ENCODE data around the gene SLC25A12.
A peak's percentile ranks its signal among the peaks of the same experiment; 100 is the strongest.

The SLC25A12 gene

DNA sequence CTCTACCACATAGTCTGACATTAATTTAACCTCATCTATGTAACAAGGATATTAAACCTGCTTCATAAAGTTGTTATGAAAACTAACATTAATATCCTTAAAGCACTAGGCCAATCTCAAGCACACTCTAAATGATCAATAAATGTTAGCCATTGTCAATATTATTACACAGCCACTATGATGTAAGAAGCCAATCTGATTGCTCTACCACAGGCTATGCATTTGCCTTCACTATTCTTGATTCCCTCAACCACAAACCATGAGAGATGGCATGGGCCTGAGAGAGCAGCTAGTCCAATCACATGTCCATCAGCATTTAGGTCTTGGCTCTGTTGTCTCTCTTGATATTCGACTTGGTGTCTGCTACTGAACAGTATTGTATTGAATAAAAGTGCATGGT lies 4.2 kb downstream of the SLC25A12 start:
- DNase-seq (ENCODE audit: low read depth, low spot score), result no peak

DNA sequence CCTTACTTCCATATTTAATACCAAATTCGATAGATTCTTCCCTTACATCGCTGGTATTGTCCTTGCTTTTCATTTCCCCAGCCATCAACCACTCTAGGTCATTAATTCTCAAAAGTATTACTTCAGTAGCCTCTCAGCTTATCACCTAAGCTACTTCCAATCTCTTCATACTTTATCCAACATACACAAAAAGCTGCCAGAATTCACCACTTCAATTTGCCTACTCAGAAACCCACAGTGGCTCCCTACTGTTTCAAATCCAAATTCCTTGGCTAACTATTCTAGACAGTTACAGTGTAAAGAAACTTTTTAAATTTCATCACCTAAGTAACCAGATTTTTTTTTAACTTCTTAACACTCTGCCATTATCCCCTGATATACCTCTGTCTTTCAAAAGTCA lies 4.7 kb downstream of the SLC25A12 start:
- no peak for DNase-seq (ENCODE audit: low read depth, low spot score)

DNA sequence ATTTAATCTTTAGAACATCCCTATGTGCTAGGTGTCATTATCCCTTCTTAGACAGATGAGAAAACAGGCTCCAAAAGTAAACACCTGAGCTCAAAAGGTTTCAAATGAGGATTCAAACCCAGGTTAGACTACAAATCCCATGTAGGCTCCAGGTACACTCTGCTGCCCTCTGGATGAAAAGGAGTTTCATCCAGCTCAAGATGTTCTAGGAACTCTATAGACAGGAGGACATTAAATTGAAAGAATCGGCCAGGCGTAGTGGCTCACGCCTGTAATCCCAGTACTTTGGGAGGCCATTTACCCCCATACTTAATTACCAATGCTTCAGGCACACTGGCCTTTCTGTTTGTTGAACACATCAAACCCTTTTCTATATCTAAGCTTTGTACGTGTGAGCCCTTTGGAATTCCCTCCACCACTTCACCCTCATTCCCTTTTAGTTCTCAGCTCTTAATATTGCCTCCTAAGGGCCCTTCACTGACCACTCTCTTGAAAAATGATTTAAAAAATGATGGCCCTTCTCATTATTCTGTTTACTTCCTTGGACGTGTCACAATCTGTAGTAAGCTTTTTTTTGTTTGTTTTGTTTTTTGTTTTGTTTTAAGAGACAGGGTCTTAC lies 10.7 kb downstream of the SLC25A12 start:
- no peak for DNase-seq (ENCODE audit: low read depth, low spot score)

DNA sequence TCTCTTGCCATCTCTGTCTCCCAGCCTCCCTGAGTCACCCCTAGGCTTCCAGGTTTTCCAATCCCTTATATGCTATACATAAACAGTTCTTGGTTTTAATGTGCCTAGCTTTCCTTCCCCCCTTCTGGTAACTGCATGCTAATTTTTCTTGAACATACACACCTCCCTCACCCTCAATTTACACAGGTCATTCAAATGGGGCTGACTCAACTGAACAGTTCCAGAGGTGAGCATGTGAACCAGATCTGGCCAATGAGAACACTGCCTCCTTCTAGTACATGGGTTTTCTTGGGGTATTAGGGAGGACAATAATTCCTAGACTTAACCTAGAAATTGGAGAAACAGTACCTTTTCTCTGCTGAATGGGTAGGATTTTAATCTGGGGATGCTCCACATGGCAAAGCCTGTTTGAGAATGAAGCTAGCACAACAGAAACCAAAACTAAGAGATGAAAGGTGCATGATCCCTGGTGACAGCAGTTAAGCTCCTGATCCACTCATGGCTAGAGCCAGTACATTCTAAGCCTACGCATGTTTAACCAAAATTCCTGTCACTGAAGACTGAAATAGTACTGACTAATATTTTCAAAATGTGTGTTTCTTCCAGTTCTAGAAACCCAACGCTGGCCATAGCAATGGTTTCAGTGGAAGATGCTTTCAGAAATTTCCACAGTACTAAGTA lies 11.8 kb downstream of the SLC25A12 start:
- no peak for DNase-seq (ENCODE audit: low read depth, low spot score)

DNA sequence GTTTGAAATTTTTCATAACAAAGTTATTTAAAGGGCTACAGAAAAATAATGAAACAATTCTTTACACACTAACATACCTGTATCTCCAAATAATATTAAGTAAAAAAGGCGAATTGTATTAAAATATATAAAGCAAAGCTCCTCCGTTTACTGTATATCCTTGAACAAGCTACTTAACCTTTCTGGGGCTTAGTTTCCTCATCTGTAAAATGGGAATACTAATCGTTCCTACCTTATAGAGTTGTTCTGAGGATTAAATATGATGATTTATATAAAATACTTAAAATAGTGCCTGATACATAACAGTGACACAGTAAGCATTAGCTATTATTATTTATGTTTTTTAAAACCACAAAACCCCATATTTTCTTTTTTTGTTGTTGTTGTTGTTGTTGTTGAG lies 13.3 kb downstream of the SLC25A12 start:
- no peak for DNase-seq (ENCODE audit: low read depth, low spot score)

DNA sequence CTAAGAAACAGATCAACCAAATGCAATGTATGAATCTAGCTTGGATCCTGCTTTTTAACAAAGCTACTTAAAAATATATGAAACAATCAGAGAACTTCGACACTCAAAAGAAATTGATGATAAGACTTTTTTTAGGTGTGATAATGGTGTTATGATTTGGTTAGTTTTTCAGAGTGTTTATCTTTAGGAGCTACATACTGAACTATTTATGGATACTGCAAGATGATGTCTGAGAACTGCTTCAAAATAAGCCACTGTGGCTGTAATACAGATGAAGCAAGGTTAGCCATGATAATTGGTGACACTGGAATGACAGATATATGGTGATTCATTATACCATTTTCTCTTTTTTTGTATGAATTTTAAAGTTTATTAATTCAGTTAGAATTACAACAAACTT lies 14.2 kb downstream of the SLC25A12 start:
- DNase-seq (ENCODE audit: low read depth, low spot score), result no peak

DNA sequence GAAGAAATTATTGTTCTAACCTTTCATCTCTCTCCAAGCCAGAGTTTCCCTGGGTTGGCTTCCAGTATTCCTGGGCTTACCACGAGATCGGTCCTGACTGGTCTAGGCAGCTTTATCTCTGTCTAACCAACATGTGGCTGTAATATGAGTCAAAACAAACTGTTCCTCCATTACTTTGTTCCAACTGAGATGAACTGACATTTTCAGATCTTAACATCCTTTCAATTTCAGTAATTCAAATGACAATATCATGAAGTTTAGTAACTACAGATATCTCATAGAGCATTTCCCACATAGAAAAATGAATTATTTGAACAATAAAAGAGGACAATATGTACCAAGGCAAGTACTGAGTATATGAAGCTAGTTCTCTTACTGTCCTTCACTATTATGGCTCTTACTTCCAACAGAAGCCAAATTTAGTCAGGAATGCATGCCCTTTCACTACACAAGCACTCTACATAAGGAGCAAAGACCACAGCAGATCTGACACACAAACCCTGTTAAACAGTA lies 15.5 kb downstream of the SLC25A12 start:
- peak; percentile 57 for DNase-seq (ENCODE audit: low read depth, low spot score)

DNA sequence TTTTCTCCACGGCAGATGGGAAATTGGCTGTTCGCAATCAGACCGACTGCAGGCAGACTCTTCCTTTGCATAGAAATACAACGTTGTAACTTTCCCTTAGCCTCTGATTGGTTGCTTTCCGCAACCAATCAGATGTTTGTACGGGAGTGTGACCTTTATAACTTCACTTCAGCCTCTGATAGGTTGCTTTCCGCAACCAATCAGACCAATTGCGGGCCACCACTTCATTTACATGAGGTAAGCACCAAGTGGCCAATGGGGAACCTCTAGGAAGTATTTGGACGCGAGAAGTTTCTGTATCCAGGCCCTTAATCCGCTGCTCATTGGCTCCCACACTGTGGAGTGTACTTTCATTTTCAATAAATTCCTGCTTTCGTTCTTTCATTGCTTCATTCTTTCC lies 19.1 kb downstream of the SLC25A12 start:
- DNase-seq (ENCODE audit: low read depth, low spot score), result no peak

DNA sequence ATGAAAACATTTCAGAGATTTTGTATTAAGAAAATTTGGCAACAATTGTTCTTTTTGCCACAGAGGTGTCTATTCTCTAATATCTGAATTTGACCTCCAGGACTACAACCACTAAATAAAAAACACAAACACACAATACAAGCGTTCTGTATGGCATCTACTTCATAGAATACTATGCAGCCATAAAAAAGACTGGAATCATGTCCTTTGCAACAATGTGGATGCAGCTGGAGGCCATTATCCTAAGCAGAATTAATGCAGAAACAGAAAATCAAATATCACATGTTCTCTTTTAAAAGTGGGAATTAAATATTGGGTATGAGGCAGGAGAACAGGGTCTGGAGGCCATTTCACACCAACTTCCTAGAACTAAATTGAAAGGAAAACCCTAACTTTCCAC lies 19.5 kb downstream of the SLC25A12 start:
- DNase-seq (ENCODE audit: low read depth, low spot score), result no peak

DNA sequence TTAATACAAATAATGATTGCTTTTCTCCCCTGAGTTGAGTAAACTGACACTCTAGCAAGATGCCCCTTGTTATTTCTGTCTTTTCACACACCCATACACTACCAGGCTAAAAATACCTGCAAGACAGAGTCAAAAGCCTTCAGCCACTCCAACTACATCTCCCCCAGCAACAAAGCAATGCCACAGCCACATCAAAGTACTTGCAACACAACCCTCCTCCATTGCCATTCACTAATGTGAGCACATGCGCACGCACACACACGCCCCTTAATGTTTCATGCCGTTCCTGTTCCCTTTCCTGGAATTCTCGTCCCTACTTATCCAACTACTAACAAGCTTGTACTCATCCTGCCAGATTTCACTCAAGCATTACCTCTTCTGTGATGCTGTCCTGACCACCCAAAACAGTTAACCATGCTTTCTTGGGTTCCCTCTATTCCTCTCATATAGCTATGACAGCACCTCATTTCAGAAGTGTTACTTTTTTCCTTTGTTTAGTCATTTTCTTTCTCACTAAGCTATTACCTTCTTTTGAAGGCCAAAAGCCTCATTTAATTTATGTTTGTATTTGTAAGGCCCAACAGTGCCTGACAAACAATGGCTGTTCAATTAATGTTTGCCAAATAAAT lies 29.6 kb downstream of the SLC25A12 start:
- no peak for DNase-seq (ENCODE audit: low read depth, low spot score)

DNA sequence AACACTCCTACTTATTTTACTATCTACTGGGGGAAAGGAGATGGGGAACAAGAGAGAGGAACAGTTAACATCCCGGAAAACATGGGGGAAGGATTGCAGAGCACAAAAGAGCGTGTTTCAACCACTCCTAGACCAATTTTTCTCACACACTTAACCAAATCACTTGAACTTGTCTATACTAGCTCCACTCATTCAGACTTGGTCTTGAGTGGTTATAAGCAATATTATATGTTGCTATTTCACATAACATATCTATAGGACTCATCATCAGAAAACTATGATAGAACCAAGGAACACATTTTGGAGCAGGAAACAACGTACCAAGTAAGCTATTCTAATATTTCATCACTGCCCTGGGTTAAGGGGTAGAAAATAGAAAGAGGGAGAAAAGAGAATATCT lies 31.5 kb downstream of the SLC25A12 start:
- DNase-seq (ENCODE audit: low read depth, low spot score), result no peak

DNA sequence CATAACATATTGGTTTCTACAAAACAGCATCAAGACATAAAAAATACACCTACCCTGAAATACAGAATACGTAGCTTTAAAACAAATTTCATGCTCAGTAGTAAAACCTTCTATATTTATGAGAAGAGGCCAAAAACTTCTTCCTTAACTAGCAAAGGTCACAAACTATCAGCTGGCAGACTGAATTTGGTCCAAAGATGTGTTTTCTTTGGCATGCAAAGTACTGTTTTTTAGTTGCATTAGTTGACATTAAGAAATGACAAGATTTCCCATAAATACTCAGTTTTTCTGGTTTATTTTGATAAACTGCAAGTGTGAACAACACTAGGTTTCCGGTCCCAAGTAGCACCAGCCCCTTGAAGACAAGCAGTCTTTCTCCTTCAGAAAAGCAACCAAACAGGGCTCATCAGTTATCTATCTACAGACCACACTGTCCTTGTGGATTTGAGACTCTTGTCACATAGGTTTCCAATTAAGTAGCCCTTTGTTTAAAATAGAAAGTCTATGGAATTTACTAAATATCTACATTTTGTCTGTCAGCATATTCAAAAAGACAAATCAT lies 35.6 kb downstream of the SLC25A12 start:
- DNase-seq (ENCODE audit: low read depth, low spot score), result peak; percentile 47

DNA sequence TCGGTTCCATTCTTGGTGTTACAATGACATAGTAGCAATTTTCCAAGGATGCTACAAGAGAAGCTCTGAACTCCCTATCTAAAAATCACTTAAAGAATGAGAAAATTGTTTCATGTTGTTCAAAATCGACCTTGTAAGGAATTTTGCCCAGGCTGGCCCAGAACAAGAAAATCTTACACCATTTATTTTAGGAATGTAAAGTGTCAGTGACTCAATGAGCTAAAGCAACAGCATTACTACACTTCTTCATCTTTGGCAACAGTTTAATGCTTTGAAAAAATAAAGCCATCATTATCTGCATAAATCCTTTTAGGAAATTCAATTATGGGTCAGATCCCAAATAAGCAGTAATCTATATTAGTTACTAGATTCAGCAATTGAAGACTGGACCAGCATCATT lies 38.6 kb downstream of the SLC25A12 start:
- DNase-seq (ENCODE audit: low read depth, low spot score), result no peak

DNA sequence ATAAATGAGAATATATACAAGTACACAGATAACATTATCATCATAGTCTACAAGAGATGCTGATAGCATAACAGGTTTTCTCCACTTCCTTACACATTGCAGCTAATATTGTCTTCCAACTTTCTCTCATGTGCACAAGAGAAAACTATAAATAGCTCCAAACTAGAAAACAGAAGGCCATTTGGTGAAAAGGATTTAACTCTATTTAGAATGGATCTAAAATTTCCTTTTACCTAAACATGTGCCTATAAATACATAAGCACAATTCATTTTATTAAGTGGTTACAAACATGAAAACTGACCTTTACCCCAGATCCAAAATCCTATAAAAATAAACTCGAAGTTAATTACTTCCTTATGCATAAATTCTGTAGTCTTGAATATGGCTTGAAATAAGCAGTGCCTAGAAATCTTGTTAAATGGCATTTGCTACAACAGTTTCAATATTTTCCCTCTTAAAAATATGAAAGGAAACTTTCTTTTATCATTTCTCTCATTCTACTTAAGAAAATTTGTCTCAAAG lies 41.6 kb downstream of the SLC25A12 start:
- DNase-seq (ENCODE audit: low read depth, low spot score), result no peak

DNA sequence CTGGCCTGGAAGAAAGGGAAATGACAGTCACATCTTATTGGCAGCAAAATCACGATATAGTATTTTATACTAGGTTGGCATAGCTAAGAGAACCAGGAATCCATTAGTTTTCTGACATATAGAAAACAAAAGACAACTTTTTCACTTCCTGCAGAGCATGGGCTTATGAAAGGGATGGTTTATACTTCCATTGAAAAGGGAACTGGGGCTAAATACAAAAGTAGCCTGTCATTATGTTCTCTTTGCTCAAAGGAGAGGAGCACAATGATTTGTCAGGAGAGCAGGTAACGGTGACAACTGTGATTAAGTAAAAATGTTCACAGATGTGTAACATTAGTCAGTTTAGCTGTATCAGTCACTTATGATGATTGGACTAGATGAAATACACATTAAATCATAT lies 46.4 kb downstream of the SLC25A12 start:
- no peak for DNase-seq (ENCODE audit: low read depth, low spot score)

DNA sequence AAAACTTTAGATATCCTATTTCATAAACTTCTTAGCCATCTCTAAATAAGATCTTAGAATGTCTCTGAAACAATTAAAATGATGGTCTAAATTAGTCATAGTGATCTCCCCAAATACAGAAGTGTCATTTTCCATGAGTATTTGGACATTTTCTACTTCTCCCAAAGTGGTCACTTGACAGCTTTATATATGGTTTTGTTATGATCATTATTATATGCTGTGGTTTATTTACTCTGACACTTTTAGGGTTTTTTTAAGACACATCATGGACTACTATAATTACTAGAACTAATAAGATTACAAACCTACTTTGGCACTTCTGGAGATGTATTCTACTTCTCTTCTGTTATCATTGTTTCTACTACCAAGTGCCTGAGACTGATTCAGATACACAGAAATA lies 47.1 kb downstream of the SLC25A12 start:
- DNase-seq (ENCODE audit: low read depth, low spot score), result no peak

DNA sequence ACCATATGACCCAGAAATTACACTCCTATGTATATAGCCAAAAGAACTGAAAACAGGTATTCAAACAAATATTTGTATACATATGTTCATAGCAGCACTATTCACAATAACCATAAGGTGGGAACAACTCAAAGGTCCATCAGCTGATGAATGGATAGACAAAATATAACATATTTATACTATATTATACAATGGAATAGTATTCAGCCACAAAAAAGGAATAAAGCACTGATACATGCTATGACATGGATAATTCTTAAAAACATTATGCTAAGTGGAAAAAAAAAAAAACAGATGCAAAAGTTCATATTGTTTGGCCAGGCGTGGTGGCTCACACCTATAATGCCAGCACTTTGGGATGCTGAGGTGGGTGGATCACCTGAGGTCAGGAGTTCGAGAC lies 52.0 kb downstream of the SLC25A12 start:
- DNase-seq (ENCODE audit: low read depth, low spot score), result no peak

DNA sequence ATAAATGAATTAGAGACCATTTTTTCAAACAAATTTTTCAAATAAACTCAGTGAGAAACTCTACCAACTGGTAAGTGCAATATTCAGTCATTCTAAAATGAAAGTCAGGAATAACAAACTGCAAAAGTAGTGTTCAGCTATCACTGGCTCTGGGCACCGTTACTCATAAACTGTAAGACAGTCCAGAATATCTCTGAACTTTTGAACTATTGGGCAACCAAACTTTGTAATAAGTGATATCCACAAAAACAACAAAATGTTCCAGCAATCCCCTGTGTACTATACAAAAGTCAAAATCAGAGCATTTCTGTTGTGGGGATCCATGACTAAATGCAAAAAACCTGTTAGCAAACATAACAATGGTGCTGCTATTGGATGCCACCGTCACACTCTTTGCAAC lies 56.3 kb downstream of the SLC25A12 start:
- DNase-seq (ENCODE audit: low read depth, low spot score), result no peak

DNA sequence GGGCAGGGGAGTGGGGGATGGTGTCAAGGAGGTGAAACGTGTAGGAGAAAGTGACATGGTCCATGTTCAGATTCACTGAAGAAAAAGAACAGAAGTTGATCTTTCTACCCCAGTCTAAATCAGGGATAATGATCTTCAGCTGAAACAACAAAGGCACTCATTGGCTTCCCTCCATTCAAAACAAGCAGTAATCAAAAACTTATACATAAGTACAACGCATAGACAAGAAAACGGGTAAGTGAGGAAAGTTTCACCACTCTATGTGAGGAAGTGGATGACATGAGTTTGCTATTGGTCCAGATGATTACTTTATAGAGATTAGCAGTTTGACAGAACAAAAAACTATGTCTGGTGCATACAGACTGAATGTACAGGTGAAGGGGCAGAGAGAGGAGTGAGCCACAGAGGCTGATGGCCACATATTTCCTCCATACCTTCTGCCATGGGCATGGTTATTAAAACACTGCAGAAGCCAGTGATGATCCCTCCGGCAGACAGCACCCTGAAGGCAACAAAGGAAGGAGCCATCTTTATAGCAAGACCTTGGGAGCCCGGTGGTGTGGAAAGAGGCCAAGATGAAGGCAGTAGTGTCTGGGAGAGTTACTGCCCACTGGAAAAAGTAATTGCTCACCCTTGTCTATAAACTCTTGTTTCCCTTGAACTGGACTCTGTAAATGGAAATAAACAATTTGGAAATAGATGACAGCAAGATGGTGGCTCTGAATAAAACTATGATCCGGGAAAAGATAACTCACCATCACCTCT lies 57.7 kb downstream of the SLC25A12 start:
- peak; percentile 54 for DNase-seq (ENCODE audit: low read depth, low spot score)

DNA sequence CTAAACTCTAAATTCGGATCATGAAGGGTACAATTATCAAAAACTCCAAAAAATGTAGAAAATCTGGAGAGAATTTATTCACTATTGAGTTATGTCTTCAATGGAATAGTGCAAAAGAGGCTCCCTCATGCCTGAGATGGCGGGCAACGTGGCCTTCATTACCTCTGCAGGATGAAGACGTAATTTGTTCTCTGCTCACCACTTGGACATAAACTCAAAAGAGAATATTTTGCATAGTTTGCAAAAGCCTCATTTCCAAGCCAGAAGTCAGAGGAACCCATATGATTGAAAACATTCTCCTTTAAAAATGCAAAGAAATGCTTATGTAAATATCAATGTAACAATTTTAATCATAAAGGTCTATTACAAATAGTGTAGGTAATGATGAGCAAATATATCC lies 58.7 kb downstream of the SLC25A12 start:
- DNase-seq (ENCODE audit: low read depth, low spot score), result no peak

DNA sequence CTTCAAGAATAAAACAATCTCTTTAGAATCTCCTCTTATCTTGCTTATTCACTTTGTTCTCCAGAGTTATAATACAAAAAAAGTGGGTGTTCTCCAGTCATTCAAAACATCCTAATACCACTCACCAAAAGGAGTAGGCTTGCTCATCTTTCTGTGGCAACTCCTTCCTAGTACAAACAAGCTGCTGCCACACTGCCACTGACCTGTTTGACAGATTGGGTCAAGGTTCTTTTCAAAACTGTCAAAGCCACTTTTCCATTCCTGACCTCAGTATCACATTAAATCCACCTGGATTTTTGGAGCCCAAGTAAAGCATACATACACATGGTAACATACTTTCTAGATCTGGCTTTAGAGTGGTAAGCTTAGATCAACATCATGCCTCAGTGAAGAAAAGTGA lies 59.8 kb downstream of the SLC25A12 start:
- DNase-seq (ENCODE audit: low read depth, low spot score), result no peak

DNA sequence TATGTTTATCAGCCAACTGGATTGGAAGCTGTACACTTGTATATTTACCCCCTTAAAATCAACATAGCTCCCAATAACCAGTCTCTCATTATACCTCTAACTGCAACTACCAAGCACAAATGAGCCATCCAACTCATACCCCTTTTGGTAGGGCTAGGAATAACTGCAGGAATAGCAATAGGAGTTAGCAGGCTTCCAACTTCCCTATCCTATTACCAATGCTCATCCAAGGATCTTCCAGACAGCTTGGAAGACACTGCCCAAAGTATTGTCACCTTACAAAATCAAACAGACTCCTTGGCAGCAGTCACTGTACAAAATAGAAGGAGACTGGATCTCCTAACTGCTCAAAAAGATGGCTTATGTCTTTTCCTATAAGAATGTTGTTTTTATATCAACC lies 61.6 kb downstream of the SLC25A12 start:
- DNase-seq (ENCODE audit: low read depth, low spot score), result no peak
